NCI-H1105 (cell line): ENCODE results near the gene CHMP1A.

Experiments
- DNase-seq: peaks from one replicate; lab custom pipeline; 2025; lab: John Stamatoyannopoulos, UW

Gene CHMP1A

DNA sequence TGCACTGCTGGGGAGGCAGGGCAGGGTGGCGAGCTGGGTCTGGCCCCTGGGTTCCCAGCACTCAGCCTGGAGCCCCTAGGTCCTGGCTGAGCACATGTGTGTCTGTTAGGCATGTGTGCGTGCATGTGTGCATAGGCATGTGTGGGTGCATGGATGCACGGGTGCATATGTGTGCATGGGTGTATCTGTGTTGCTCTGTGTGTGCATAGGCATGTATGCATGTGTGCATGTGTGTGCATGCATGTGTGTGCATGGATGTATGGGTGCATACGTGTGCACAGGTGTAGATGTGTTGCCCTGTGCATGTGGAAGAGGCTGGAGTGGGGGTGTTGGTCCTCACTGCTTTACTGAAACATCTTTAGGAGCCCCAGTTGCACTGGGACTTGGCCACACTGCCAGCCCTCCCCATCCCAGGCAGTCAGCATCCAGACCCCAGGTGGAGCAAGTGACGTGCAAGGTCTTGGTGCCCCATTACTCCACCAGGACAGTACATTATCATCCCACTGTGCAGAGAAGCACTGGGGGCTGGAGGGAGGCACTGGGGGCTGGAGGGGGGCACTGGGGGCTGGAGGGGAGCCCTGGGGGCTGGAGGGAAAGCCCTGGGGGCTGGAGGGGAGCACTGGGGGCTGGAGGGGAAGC is 54.4 kb downstream of the CHMP1A start:
- no peak for DNase-seq

DNA sequence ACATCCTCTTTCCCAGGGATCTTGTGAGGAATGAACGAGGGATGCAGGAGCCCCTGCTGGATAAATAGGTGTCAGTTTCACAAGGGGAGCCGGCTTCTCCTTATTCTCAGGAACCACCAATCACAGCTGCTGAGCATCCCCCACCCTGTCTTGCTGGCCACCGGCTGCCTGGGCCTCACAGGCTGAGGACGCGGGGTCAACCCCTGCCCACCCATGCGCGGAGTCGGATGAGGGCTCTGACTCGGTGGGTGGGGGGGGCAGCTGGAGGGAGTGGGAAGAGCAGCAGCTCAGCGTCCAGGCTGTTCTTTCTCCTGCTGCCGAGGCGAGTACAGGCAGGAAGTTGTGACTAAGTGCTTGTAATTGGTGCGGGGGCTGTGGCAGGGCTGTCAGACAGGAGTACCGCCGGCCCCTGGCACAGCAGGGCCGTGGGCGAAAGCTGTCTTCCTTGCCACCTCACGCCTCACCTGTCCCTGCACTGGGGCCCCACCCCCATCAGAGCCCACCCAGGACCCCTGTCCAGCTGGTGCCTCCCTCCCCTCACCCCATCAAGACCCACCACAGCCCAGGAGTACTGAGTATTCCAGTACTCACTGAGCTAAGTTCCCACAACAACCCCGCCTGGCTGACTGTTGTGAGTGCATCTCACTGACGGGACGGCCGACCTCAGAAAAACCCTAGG is 55.1 kb downstream of the CHMP1A start:
- no peak for DNase-seq

DNA sequence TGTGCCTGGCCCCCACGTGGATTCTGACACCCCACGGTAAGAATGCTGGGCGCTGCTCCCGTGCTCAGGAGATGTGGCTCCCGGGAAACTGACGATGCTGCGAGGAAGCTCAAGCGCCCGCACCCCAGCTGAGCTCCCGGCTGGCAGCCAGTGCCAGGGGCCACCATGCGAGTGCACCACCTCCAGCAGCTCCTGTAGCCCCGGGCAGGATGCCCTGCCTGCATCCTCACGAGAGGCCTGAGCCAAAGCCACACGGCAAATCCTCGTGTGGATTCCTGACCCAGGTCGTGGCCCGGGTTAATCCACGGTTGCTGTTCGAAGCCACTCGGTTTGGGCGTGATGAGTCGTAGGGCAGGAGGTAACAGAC is 55.6 kb downstream of the CHMP1A start:
- DNase-seq: no peak

GRCh38 chr16:89600956-89601355 is 56.6 kb downstream of the CHMP1A start:
- no peak for DNase-seq

- DNase-seq: no peak
These were observed 57.1 kb downstream of the CHMP1A start for GRCh38 chr16:89600427-89600826.

GRCh38 chr16:89599902-89600301 is 57.6 kb downstream of the CHMP1A start:
- no peak for DNase-seq

GRCh38 chr16:89599451-89599858 is 58.1 kb downstream of the CHMP1A start:
- DNase-seq: no peak

- DNase-seq: no peak
These were observed 59.3 kb downstream of the CHMP1A start for GRCh38 chr16:89598199-89598598.

GRCh38 chr16:89596957-89597649 is 60.4 kb downstream of the CHMP1A start:
- no peak for DNase-seq

DNA sequence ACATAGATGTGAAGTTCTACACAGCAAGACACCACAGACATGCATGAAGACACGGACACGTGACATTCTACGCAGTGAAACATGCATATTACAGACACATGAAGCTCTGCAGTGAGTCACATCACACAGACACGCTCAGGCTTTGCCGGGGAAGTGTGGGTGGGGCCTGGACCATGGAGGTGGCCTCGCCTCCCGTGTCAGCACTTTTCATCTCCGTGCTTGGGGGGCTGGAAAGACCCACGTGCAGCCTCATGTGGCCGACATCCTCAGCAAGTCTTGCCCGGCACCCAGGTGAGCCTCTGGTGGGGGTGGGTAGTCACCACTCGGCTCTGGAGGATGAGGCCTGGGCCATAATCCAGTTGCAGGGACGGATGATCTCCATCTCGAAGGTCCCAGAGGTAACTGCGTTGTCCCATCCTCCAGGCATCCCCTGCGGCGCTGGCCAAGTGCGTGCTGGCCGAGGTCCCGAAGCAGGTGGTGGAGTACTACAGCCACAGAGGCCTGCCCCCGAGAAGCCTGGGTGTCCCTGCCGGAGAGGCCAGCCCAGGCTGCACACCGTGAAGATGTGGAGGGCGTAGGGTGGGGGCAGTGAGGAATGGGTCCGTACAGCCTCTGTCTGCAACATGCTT is 61.3 kb downstream of the CHMP1A start:
- DNase-seq: no peak

- DNase-seq: no peak
These were observed 62.0 kb downstream of the CHMP1A start for GRCh38 chr16:89595330-89596060.
